ENCODE data around the gene LSR. TPM values are rescaled to one million over a fixed set of nuclear protein-coding genes. Genes with fewer than 3 reads are reported as not detected.
"Not testable (repeated sequence)": the region's sequence is repeated elsewhere in the genome, so short reads cannot be mapped to it uniquely, and the experiment has no call there.

LSR gene
- polyA plus RNA-seq, 10 donors, result 3.6 to 8.6 (median 6.1) TPM

DNA sequence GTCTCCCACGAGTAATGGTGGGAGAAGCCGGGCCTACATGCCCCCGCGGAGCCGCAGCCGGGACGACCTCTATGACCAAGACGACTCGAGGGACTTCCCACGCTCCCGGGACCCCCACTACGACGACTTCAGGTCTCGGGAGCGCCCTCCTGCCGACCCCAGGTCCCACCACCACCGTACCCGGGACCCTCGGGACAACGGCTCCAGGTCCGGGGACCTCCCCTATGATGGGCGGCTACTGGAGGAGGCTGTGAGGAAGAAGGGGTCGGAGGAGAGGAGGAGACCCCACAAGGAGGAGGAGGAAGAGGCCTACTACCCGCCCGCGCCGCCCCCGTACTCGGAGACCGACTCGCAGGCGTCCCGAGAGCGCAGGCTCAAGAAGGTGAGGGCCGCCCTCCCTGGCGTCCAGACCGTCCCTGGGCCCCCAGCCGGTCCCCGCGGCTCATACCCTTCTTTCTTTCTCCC lies 18.6 kb downstream of the LSR start:
- DNase-seq, result peak in 2 of 3 donors; percentile 24 to 64

DNA sequence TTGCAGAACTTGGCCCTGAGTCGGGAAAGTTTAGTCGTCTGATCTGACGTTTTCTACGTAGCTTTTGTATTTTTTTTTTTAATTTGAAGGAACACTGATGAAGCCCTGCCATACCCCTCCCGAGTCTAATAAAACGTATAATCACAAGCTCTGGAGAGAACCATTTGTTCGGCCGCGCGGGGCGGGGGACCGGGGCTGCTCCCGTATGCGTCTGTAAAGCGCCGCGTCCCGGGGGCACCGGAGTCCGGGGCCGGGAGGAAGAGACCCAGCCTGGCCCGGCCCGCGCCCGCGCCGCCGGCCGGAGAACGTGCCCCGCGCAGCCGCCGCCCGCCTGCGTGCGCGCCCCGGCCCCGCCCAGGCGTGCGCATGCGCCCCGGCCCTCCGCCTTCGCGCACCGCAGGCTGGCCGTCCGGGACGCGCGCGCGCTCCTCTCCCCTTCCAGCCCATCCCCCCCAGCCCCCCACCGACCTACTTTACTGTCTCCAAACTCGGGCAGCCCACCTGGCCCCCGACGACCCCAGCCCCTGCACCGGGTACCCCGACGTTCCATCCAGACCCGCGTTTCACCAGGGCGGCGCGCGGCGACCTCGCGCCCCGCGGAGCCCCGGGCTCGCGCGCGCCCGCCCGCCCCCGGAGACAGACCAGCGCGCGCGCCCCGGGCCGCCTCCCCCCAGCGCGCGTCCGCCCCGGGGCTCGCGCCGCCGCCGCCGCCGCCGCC lies 19.2 kb downstream of the LSR start:
- peak; percentile 78 to 92 (median 87) for DNase-seq

DNA sequence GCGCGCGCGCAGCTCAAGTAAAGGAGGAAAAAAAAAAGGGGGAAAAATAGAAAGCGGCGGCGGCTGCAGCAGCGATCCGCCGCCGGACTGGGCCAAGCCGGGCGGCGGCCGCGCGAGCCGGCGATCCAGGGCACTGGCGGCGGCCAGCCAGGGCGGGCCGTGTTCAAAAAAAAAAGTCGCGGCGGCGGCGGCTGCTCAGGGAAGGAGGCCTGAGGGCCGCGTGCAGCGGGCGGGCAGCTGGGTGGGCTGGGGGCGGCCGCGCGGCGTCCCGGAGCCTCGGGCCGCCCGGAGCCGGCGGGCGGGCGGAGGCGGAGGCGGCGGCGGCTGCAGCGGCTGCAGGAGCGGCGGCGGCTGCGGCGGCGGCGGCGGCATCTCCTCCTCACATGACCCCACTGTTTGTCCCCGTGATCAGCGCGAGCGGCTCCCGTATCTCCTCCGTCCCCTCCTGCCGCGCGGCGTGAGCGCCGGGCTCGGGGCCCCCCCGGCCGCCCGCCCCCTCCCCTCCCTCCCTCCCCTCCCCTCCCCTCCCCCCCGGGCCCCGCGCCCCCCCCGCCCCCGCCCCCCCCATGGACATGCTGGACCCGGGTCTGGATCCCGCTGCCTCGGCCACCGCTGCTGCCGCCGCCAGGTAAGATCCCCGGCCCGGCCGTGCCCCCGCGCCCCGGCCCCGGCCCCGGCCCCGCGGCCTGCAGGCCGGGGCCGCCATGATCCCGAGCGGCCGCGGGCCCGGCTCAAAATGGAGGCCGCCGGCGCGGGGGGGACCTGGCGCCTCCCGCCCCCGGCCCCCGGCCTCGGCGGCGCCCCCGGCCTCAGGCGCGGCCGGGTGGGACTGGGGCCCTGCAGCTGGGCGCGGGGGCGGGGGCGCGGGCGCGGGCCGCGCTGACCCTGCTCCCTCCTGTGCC lies 20.0 kb downstream of the LSR start, which contains the start of gene USF2:
USF2 (plus strand) TSS at position 427 of the 902 bp plus-strand sequence; CDS start at position 567, 140 bp downstream.
- DNase-seq, result peak; percentile 64 to 78 (median 70)

DNA sequence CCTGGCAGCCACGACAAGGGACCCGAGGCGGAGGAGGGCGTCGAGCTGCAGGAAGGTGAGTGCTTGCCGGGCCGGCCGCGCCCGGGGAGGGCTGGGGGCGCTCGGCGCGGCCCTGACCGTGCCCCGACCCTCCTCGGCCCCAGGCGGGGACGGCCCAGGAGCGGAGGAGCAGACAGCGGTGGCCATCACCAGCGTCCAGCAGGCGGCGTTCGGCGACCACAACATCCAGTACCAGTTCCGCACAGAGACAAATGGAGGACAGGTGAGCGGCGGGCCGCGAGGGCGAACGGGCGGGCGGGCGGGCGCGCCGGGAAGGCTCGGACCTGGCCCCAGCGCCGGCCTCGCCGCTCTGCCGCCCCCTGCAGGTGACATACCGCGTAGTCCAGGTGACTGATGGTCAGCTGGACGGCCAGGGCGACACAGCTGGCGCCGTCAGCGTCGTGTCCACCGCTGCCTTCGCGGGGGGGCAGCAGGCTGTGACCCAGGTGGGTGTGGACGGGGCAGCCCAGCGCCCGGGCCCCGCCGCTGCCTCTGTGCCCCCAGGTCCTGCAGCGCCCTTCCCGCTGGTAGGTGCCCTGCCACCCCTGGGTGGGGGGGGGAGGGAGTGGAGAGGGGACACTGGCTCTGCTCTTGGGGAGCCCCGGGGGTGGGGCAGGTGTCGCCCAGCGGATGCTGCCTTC lies 20.8 kb downstream of the LSR start:
- DNase-seq, result peak; percentile 69 to 95 (median 89)

DNA sequence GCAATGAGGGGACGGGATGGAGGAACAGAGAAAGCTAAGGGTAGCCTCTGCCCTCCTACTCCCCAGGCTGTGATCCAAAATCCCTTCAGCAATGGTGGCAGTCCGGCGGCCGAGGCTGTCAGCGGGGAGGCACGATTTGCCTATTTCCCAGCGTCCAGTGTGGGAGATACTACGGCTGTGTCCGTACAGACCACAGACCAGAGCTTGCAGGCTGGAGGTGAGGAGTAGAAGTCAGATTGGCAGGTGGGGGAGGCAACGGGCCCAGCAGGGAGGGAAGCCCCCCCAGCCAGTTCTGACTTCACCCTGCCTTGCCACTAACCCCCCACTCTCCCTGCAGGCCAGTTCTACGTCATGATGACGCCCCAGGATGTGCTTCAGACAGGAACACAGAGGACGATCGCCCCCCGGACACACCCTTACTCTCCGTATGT lies 21.6 kb downstream of the LSR start:
- DNase-seq, result no peak

DNA sequence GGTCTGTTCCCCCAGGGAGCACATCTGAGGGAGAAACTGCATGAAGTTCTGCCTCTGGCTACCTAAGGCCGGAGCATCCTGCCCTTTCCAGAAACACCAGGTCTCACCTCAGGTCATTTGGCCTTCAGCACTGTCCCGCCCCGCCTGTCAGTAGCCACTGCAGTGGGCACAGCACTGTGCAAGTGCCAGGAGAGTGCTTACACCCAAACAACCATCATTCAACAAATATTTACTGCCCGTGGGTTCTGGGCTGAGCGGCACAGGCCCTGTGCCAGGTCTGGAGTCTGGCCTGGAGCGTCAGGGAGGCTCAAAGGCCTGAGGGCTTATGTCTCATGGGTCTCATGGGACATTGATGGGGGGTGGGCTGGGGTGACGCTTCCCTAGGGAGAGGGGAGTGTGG lies 22.7 kb downstream of the LSR start:
- no peak for DNase-seq

DNA sequence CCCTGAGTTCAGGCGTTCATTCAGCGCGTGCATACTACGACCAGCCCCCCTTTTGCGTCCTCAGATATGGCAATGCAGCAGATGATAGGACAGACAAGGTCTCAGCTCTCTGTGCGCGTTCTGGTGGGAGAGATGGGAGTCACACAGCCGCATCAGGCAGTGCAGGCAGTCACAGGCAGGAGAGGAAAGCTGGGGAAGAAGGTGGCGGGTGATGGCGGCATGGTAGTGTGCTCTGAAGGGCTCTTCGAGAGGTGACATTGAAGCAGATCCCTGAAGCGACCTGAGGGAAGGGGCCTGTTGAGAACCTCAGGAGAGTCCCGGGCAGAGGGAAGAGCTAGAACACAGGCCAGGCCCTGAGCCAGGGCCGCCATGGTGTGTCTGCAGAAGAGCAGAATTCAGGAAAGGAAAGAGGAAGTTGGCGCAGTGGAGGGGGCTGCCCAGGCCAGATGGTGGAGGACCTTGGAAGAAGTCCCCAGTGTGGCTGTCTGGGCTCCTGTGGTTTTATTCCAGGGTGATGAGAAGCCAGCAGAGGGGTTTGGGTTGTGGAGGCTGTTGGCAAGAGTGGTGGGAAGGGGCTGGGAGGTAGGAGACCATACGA lies 23.4 kb downstream of the LSR start:
- DNase-seq, result no peak

DNA sequence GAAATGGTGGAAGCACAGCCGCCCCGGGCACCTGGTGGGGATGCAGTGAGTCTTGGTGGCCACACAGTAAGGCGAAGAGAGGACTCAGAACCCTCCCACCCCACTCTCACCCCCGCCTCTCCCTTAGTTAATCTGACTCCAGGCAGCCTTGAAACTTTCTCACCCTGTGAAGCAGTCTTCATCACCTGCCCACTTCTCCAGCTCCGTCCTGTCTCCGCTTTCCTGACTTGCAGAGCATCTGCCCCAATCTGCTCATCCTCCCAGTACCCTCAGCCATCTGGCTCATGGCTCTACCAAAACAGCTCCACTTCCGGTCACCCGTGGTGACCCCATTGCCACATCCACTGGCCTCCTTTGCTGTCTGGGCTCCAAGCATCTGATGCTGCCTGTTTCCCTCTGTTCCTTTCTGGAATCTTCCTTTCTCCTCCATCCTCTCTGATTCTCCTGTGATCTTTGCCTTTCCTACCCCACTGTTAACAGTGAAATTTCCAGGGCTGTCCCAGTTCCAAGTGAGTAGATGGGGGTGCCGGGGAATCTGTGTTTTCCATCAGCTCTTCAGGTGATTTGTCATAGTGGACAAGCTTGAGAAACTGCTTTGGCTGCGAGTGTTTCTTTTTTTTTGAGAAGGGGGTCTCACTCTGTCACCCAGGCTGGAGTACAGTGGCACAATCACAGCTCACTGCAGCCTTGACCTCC lies 24.3 kb downstream of the LSR start:
- DNase-seq, result no peak

DNA sequence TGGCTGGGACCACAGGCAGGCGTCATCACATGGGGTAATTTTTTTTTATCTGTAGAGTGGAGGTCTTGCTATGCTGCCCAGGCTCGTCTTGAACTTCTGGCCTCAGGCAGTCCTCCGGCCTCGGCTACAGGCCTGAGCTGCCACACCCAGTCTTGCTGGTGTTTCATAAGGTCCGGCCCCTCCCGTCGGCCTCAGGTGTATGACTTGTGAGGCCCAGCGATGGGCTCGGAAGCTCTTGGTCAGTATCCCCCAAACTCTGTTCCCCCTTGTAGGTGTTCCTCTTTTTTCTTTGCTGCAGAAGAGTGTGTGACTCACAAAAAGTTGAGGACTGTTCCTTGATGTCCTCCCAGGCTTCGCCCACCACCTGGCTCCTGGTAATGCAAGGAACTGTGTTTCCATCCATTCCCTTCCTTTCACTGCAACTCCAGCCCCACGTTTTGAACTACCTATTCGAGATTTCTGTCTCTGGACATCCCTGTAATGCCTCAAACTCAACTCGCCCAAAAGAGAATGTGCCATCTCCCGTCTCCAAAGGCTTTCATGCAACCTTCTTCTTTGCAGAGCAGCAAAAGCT lies 25.0 kb downstream of the LSR start:
- no peak for DNase-seq

DNA sequence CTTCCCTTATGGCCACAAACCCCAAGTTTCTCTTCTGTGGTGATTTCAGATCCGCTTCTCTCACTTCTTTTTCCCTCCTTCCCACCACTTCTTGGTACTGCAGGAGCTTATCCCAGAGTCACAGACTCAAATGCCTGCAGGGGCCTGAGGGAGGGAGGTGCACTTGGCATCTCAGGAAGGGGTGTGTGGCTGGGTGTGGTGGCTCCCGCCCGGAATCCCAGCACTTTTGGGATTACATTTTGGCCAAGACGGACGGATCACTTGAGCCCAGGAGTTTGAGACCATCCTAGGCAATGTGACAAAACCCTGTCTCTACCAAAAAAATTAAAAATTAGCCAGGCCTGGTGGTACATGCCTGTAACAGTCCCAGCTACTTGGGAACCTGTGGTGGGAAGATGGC lies 25.5 kb downstream of the LSR start:
- DNase-seq, result no peak

DNA sequence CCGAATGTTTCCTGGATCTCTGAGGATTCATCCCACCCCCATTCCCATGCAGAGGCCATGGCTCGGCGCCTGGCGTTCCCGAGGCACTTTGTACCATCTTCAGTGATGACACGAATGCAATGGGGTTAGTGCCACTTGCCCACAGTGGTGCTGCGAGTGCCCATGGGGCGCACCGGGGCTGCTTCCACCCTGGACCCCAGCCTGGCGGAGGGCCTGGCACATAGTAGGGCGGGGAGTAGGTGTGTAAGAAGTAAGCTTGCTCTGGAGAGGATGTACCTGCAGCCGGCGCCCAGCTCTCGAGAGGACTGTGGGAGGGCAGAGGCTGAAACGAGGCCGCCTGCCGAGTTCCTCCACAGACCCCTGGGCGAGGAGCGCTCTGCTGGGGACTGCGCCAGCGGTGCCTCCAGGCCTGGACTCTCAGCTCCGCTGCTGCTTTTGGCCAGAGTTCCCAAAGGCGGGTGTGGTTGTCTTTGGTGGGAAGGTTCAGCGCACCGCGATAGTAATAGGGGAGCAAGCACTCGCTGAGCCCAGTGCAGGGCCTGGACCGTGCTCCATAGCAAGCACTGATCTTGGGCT lies 28.0 kb downstream of the LSR start:
- no peak for DNase-seq

DNA sequence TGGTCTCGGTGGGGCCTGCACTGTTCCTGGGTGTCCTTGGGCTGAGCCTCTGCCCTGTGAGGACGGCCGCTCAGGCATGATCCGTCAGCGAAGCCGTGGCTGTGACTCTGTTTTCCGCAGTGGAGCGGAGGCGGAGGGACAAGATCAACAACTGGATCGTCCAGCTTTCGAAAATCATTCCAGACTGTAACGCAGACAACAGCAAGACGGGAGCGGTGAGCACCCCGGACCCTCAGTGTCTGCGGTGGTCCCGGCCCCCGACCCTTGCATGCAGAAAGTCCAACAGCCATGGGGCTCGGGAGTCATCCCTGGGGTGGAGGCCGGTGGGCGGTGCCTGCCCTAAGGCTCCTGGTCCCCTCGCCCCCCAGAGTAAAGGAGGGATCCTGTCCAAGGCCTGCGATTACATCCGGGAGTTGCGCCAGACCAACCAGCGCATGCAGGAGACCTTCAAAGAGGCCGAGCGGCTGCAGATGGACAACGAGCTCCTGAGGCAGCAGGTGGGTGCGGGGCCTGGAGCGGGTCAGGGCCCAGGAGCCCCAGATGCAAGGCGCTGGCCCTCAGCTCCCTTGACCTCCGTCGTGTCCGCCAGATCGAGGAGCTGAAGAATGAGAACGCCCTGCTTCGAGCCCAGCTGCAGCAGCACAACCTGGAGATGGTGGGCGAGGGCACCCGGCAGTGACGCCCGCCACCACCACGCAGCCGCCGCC lies 29.9 kb downstream of the LSR start:
- DNase-seq, result no peak

DNA sequence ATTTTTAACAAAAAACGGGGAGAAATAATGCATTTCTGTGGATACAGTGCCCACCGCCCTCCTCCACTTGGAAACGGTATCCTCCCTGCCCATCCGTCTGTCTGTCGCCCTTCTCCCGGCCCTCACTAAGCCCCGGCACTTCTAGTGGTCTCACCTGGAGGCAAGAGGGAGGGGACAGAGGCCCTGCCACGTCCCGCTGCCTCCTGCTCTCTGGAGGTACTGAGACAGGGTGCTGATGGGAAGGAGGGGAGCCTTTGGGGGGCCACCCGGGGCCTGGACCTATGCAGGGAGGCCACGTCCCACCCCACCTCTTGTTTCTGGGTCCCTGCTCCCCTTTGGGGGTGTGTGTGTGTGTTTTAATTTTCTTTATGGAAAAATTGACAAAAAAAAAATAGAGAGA lies 30.6 kb downstream of the LSR start:
- DNase-seq, result no peak

DNA sequence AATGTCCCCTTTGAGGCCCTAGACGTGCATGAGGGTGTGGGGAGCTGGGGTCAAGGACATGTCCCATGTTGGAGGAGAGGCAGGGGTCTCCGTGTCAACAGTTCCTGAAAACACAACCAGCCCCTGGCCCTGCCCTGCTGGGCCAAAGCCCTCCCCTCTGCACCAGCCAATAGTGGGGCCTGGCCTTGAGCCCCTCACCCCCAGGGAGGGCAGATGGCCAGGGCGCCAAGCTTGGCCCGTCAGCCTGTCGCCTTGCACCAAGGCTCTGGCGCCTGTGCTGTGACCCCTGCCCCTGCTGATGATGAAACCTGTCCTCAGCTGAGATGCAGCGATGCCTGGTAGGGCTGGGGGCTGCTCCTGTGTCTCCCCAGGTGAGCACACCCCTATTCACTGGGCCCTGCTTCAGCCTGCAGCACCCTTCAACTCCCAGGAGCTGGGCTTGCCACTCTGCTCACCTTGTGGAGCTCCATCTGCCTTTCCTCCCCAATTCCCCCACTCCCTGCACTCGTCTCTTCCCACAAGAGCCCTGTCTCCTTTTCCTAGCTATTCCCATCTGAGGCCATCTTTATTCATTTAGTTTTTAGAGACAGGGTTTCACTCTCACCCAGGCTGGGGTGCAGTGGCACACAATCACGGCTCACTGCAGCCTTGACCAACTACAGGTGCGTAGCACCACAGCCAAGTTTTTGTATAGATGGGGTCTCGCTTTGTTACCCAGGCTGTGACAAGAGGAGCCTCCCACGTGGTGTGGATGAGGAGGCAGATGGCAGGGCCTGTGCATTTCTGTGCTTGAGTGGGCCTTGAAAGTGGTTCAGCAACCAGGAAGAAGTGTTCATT lies 31.4 kb downstream of the LSR start:
- no peak for DNase-seq

DNA sequence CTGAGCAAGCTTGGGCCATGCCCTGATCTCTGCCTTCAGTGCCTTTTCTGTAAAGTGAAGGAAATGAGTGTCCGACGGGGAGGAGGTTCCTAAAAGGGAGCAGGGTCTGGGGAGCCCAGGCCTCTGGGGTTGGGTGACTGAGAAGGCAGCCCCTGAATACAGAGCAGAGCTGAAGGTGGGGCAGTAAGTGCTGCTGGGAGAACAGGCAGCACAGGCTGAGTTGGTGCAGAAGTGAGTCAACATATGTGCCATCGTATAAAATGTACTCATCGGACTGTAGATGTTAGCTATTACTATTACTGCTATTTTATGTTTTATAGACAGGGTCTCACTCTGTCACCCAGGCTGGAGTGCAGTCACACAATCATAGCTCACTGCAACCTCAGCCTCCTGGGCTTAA lies 32.5 kb downstream of the LSR start:
- no peak for DNase-seq

DNA sequence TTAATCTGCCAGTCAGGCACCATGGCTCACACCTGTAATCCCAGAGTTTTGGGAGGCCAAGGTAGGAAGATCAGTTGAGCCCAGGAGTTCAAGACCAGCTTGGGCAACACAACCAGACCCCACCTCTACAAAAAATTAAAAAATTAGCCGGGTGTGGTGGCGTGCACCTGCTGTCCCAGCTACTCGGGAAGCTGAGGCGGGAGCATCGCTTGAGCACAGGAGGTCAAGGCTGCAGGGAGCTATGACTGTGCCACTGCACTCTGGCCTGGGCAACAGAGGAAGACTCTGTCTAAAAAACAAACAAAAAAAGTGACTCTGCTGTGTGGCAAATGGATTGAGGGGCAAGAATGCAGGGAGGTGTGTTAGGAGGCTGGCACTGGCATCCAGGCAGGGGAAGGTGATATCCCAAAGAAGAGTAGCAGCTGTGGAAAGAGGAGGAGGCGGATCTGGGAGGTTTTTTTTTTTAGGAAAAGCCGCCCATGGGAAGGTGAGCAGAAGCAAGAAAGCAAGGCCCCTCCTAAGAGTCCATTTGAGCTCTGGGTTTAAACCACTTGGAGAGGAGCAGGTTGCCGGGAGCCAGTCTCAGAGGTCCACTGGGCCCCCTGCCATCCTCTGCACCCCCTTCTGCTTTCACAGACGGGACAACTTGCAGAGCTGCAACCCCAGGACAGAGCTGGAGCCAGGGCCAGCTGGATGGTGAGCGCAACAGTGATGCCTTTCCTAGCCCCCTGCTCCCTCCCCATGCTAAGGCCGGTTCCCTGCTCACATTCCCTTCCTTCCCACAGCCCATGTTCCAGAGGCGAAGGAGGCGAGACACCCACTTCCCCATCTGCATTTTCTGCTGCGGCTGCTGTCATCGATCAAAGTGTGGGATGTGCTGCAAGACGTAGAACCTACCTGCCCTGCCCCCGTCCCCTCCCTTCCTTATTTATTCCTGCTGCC lies 35.6 kb downstream of the LSR start:
- no peak for DNase-seq

DNA sequence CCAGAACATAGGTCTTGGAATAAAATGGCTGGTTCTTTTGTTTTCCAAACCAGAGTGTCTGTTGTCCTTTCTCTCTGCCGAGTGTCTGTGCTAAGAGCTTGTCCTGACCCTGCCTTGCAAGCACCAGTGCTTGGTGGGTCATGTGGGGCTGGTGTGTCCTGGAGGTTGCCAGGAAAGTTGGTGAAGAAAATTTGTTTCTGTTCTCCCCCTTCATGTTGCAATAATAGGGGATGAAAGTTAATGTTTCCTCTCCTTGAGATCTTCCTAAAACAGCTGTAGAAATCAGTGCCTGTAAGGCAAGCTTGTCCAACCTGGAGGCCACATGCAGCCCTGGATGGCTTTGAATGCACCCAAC lies 36.3 kb downstream of the LSR start:
- DNase-seq, result no peak

DNA sequence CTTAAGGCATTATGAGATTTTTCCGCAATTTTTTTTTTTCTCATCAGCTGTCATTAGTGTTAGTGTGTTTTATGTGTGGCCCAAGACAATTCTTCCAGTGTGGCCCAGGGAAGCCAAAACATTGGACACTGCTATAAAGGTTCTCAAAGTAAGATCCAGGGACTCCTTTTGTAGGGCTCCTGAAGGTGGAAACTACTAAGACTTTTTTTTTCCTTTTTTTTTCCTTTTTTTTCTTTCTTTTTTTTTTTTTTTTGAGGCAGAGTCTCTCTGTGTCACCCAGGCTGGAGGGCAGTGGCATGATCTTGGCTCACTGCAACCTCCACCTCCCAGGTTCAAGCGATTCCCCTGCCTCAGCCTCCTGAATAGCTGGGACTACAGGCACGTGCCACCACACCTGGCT lies 36.7 kb downstream of the LSR start:
- DNase-seq, result not testable (repeated sequence)

Measured in muscle of back (tissue), 11 donors.